Activated CD8-positive, alpha-beta memory T cell treated with anti-CD3 and anti-CD28 coated beads for 1 hour (primary cell): ENCODE measurements around the gene NME7.
"Not testable (repeated sequence)": the region's sequence is repeated elsewhere in the genome, so short reads cannot be mapped to it uniquely, and the experiment has no call there.

Experiments
- DNase-seq, 2 donors: peaks; one replicate each; pipeline ENCODE4 v3.0.0-alpha.2; 2020; ENCODE audit warnings: low read depth in 1 of 2; ENCODE audit errors: extremely low read depth in 1 of 2

NME7 gene

GRCh38 chr1:169133228-169133576, 234.4 kb downstream of the NME7 start:
- DNase-seq, result no peak

DNA sequence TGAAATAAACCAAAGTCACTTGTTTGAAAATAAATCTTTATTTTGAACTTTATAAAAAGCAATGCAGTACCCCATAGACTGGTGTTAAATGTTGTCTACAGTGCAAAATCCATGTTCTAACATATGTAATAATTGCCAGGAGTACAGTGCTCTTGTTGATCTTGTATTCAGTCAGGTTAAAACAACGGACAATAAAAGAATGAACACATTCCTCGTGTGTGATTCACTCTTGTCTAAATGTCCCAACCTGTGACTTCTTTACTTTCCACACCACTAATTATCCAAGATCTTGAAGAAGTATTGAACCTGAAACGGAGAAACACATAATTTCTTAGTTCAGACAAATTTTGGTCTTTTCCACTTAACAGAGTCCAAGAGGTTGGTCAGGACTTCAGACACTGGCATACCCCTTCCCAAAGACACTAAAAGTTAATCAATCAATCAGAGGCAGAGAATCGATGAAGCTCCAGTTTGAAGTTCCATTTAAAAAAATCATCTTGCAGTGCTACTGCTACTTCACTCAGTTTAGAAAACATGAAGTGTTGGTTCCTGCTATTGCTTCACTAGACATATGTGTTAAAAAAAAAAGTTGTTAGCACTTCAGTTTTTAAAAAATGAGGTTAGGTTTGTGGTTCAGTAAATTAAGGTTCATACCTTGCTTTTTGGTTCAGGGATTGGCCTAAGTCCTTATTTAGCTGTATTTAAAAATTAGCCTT, 234.9 kb downstream of the NME7 start:
- no peak for DNase-seq

GRCh38 chr1:169130683-169131082, 236.9 kb downstream of the NME7 start:
- DNase-seq, result no peak

GRCh38 chr1:169129109-169129784, 238.3 kb downstream of the NME7 start:
- DNase-seq, result no peak

- no peak for DNase-seq
Measured at GRCh38 chr1:169128562-169128961, 239.0 kb downstream of the NME7 start.

GRCh38 chr1:169127305-169127704, 240.3 kb downstream of the NME7 start:
- DNase-seq, result no peak

GRCh38 chr1:169126335-169126734, 241.3 kb downstream of the NME7 start:
- no peak for DNase-seq

GRCh38 chr1:169125597-169125996, 242.0 kb downstream of the NME7 start:
- DNase-seq, result not testable (repeated sequence)

- no peak for DNase-seq
Measured at GRCh38 chr1:169124459-169124858, 243.1 kb downstream of the NME7 start.

- no peak for DNase-seq
Measured at GRCh38 chr1:169122976-169123375, 244.6 kb downstream of the NME7 start.

DNA sequence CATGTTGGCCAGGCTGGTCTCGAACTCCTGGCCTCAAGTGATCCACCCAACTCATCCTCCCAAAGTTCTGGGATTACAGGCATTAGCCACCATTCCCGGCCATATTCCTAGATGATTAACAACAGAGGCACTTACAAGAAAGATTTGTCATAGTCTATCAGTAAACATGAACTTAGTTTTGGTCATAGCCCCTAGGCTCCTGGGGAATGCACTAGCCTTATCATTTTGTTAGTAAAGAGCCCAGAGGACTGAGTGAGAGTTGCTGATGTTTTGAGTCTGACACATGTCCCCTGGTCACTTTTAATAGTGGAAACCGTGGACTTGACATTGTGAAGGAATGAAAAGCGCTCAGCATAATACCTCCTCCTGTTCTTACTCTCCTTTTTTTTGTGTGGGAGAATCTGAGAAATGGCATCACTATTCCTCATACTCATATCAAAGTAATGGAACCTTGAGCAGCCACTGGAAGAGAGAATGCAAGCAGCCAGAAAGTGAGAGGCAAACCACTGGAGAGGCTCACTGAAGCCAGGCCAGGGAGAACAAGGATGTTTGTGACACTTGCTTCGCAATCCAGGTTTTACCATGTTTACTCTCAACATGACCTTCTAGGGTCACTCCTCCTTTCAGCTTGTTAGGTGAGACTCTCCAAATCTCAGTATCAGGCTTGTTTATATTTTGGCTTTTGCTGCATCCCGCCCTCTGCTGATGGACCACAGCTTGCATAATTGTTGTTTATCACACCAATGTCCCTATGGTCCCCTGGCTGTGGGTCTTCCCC, 246.3 kb downstream of the NME7 start:
- no peak for DNase-seq

DNA sequence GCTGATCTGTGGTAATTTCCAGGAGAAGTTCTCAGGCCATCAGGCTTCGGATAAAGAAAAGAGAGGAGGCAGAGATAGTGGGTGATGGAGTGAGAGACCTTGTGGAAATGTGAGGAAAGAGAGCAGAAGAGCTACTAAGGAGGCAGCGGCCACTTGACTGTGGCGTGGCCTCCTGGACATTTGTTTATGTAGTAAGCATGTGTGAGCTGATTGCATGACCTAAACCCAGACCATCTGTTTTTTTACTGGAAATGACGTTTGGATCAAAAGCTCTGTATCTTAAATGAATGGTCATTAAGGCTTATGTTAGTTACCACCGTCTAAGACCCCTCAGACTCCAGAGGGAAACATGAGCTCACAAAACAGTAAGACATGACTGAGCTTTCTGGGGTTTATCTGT, 247.5 kb downstream of the NME7 start:
- no peak for DNase-seq

GRCh38 chr1:169119405-169119804, 248.2 kb downstream of the NME7 start:
- no peak for DNase-seq

DNA sequence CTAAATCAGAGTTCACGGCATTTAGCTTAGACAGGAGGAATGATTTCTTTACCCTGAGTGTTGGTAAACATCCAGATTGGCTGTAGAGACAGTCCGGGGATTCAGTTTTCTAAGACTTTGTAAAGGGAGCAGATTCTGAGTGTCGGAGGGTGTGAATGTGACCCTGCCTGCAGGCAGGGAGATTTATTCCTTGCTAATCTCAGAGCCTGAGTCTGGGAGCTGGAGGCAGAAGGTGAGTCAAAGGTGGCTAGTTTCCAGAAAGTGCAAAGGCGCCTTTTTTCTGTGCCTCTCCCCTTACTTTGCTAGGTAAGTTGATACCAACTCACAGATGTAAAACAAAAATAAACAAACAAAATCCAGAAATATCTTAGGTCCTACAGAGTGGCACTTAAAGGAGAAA, 249.4 kb downstream of the NME7 start:
- no peak for DNase-seq

DNA sequence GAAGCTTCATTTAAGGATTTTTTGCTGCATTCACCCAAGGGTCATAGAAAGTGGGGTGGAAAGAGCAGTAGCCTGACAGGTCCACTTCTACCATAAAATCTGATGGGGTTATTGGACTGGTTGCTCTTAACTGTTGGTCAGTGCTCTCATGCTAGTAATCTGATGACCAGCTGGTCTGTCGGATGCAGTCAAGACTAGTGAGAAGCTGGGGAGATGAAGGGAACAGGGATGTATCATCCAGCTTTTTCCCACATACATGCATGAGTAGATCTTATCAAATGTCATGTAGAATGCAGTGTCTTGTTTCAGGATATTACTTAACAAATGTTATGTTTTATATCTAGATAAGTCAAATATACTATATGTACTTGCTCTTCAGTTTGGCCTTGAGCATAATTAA, 250.0 kb downstream of the NME7 start:
- no peak for DNase-seq

- DNase-seq, result no peak
Measured at GRCh38 chr1:169117014-169117413, 250.6 kb downstream of the NME7 start.

DNA sequence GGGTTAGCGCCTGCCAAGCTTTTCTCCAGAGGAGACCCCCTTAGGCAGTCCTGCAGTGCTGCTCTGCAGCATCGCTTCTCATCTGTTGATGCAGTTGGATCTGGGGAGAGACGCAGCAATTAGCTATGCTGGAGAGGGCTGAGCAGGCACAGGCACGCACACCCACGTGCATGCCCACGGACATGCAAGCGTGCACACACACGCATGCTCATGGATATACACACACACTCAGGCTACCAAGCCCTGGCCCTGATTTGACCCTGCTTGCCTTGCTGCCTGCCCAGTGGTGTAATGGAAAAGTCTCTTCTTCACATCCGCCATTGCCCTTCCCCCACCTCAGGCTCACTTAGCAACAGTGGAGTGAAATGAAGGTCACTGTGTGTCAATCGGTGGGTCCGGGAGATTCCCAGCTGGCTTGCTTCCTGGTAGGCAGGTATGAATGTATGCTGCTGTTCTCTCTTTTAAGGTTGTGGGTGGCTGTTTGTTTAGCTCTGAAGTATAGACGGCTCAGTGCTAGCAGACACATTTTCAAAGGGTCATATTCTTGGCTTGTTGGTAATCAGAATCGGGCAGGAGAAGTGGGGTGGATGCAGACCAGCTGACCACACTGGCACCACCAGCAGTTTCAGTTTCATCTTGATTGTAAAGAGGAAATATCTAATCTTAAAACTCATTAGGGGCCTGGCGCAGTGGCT, 251.6 kb downstream of the NME7 start:
- DNase-seq, result no peak

GRCh38 chr1:169113613-169114119, 253.9 kb downstream of the NME7 start:
- DNase-seq, result no peak

DNA sequence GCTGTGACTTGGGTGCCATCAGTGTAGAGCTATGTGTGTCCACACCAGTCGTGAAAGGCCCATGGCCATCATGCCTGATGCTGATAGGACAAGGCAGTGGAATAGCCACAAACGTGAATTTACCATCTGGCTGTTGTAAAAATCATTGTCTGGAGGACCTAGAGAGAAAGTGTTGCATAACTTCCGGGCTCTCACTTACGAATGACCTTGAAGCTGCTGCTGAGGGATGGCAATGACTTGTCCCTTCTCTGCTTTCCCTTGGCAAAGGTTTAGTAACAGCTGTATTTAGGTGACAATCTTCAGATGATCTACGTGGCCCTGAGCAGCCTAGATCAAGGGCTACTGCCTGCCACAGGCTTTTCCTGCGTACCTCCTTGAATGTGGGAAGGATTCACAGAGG, 255.4 kb downstream of the NME7 start:
- no peak for DNase-seq

DNA sequence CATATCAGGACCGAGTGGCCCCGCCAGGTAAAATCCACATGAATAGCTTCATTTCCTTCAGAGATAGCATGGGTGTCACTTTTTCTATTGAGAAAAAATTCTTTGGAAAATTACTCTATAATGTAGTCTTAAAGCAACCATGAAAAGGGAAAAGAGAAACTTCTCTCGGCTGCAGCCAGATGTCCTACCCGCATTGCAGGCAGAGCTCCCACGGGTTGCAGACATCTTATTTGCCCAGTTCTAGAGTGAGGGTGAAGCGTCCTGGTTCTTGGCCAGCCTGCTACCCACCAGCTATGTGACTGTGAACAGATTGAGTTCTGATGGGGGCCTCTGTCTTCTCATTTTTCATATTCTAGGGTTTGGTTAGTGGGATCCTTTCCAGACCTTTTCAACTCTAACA, 256.1 kb downstream of the NME7 start:
- no peak for DNase-seq
